ENCODE data around the gene ABCA1. TPM values are rescaled to one million over a fixed set of nuclear protein-coding genes. Genes with fewer than 3 reads are reported as not detected.

The ABCA1 gene
- total and polyA plus RNA-seq, 10 of the 15 experiments (the other 5 are each of a cell fraction or from before 2014, with no cell fraction given): 0.01 to 0.56 (median 0.16) TPM

DNA sequence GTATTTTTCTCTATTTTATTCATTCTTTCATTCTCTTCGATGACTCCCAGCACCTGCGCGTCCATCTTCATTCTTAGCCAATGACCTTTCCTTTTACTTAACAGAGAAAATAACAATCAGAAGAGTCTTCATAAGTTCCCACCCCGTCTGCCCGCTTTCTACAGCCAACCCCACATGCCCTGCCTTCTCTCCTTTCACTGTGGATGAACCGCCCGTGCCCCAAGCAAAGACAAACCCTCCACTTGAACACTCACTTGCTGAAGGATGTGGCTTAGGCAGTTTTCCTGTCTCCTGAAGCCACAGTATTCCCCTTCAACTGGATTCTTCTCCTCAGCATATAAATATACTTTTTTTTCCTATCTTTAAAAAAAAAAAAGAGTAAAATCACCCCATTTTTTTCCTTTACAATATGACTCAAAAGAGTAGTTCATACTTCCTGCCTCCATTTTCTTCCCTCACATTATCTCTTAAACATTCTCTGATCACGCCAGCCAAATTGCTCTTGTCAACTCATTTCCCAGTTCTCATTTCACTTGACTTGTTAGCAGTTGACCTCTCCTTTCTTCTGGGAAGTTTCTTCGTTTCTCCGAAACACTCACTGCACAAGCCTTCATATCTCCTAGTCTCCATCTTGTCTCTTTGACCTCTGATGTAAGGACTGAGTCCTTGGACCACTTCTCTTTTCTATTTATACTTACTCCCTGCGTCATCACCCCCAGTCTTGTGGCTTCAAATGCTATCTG is 153.0 kb downstream of the ABCA1 start (continued):
- TF ChIP-seq TBL1XR1 (IDR thresholded peaks at IDR 0.05; ENCODE audit: low read depth, low read length): no peak
- TF ChIP-seq SREBF2 (IDR thresholded peaks at IDR 0.05; ENCODE audit: low read length): no peak
- no peak for TF ChIP-seq MYB (IDR thresholded peaks at IDR 0.05; ENCODE audit: borderline replicate concordance, low read depth, low read length)
- TF ChIP-seq NBN (IDR thresholded peaks at IDR 0.05): peak; percentile 93; the same call in 1 of the 2 replicates
- TF ChIP-seq IRF4 (IDR thresholded peaks at IDR 0.05; ENCODE audit: low read depth, low read length): peak; percentile 89
- TF ChIP-seq HSF1 (IDR thresholded peaks at IDR 0.05; ENCODE audit: low read depth, low read length): no peak
- peak; percentile 91 for TF ChIP-seq YY1 (IDR thresholded peaks at IDR 0.05; ENCODE audit: low read depth, low read length)
- TF ChIP-seq KLF5 (IDR thresholded peaks at IDR 0.05; ENCODE audit: partially characterized antibody): no peak
- no peak for TF ChIP-seq STAT3 (IDR thresholded peaks at IDR 0.05; ENCODE audit: low read depth, low read length)
- peak; percentile 33; the same call in 1 of the 2 replicates for TF ChIP-seq ASH2L (IDR thresholded peaks at IDR 0.05; ENCODE audit: borderline replicate concordance, low read depth)
- TF ChIP-seq LARP7 (IDR thresholded peaks at IDR 0.05): no peak
- TF ChIP-seq MEF2B (IDR thresholded peaks at IDR 0.05; ENCODE audit: partially characterized antibody, poor library complexity, severe bottlenecking): peak; percentile 89
- TF ChIP-seq, protein P1, sequence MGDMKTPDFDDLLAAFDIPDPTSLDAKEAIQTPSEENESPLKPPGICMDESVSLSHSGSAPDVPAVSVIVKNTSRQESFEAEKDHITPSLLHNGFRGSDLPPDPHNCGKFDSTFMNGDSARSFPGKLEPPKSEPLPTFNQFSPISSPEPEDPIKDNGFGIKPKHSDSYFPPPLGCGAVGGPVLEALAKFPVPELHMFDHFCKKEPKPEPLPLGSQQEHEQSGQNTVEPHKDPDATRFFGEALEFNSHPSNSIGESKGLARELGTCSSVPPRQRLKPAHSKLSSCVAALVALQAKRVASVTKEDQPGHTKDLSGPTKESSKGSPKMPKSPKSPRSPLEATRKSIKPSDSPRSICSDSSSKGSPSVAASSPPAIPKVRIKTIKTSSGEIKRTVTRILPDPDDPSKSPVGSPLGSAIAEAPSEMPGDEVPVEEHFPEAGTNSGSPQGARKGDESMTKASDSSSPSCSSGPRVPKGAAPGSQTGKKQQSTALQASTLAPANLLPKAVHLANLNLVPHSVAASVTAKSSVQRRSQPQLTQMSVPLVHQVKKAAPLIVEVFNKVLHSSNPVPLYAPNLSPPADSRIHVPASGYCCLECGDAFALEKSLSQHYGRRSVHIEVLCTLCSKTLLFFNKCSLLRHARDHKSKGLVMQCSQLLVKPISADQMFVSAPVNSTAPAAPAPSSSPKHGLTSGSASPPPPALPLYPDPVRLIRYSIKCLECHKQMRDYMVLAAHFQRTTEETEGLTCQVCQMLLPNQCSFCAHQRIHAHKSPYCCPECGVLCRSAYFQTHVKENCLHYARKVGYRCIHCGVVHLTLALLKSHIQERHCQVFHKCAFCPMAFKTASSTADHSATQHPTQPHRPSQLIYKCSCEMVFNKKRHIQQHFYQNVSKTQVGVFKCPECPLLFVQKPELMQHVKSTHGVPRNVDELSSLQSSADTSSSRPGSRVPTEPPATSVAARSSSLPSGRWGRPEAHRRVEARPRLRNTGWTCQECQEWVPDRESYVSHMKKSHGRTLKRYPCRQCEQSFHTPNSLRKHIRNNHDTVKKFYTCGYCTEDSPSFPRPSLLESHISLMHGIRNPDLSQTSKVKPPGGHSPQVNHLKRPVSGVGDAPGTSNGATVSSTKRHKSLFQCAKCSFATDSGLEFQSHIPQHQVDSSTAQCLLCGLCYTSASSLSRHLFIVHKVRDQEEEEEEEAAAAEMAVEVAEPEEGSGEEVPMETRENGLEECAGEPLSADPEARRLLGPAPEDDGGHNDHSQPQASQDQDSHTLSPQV (IDR thresholded peaks at IDR 0.05): no peak
- no peak for TF ChIP-seq SMC3 (IDR thresholded peaks at IDR 0.05; ENCODE audit: borderline replicate concordance, low read length)
- no peak for TF ChIP-seq FOXK2 (IDR thresholded peaks at IDR 0.05)
- TF ChIP-seq RB1 (IDR thresholded peaks at IDR 0.05; ENCODE audit: borderline replicate concordance): no peak
- TF ChIP-seq IRF5 (IDR thresholded peaks at IDR 0.05; ENCODE audit: borderline replicate concordance): no peak
- TF ChIP-seq FOXM1 (IDR thresholded peaks at IDR 0.05; ENCODE audit: low read depth, low read length): peak; percentile 84
- no peak for TF ChIP-seq ZNF217 (IDR thresholded peaks at IDR 0.05)
- TF ChIP-seq PAX5 (IDR thresholded peaks at IDR 0.05; ENCODE audit: borderline replicate concordance, low read depth, low read length): peak; percentile 62; the same call in 1 of the 2 replicates
- TF ChIP-seq ZNF24 (IDR thresholded peaks at IDR 0.05): no peak
- peak; percentile 82 for TF ChIP-seq PAX8 (IDR thresholded peaks at IDR 0.05)
- TF ChIP-seq CEBPB (IDR thresholded peaks at IDR 0.05; ENCODE audit: borderline replicate concordance in 1 of 2, low read depth in 2 of 2, low read length in 2 of 2): no peak
- peak; percentile 97 for TF ChIP-seq NR2F1 (conservative IDR thresholded peaks at IDR 0.05)
- TF ChIP-seq ZSCAN29 (IDR thresholded peaks at IDR 0.05): no peak
- TF ChIP-seq BCL11A (IDR thresholded peaks at IDR 0.05; ENCODE audit: low read depth, low read length): peak; percentile 59; the same call in 1 of the 2 replicates
- TF ChIP-seq SREBF1 (IDR thresholded peaks at IDR 0.05; ENCODE audit: low read length): peak; percentile 14; the same call in 1 of the 2 replicates
